SHP77 (cell line): ENCODE data around the gene CDK13.
"Not testable (repeated sequence)": the region's sequence is repeated elsewhere in the genome, so short reads cannot be mapped to it uniquely, and the experiment has no call there.

Experiments used
- DNase-seq, 2 experiments: peaks; one replicate each; lab custom pipeline; 2025; lab: John Stamatoyannopoulos, UW

CDK13 gene

DNA sequence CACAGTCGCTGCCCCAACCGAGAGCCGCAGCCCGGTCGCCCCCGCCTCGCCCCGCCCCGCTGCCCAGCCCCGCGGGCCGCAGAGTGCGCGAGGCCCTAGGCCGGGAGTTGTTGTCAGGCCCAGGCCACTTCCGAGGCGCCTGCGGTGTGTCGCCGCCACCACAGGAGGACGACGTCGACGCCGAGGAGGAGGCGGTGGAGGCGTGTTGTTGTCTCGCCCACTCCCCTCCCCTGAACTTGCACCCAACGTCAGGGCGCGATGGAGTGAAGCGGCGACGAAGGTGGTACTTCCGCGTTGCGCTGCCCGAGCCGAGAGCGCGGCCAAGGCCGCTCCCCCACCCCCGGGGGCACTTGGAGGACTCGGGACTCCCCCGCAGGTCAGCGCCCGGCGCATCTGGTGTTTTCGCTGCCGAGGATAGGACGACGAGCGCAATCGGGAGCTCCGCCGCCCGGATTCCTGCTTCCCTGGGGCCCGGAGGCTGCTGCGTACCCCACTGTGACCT, at the start of gene CDK13:
Gene CDK13 (plus strand): TSS at position 286 of the 502 bp plus-strand sequence. CDS start 386 bp downstream, outside the sequence.
- DNase-seq, result peak; percentile 71 to 87

DNA sequence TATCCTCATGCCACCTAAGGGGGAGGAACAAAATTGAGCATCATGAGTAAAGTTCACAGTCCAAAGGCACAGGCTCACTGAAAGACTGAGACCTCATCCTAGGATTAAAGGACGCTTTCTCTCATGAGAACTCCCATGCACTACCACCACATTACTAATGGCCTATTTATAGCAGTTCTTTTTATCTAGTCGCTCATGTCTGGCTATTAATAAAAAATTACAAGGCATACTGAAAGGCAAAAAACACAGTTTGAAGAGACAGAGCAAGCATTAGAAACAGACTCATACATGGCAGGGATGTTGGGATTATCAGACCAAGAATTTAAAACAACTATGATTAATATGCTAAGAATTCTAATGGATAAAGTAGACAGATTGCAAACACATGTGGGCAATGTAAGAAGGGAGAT, 46.0 kb upstream of the CDK13 start:
- no peak for DNase-seq

DNA sequence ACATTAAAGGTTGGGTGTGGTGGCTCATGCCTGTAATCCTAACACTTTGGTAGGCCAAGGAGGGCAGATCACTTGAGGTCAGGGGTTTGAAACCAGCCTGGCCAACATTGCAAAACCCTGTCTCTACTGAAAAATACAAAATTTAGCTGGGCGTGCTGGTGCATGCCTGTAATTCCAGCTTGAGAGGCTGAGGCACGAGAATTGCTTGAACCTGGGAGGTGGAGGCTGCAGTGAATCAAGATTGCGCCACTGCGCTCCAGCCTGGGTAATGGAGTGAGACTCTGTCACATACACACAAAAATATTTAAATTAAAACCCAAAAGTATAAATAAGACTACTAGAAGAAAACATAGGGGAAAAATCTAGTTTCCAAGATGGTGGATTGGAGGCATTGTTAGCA, 41.9 kb upstream of the CDK13 start:
- DNase-seq, result no peak

DNA sequence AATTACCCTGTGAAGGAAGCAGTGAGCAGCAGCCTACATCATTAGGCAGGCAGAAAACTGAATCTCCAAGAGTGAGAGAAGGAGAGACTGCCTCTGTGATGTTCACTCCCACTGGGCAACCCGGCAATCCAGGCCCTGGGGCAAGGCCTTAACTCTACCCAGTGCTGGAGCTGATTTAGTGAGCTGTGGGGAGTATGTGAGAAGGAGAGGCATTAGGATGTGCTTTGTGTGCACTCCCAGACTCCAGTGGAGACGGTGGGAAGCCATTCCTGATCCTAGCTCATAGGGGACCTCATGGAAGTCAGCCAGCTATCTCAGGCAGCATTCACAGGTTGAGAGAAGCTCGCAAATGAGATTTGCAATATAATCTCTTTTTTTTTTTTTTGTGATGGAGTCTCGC, 41.1 kb upstream of the CDK13 start:
- DNase-seq, result no peak

DNA sequence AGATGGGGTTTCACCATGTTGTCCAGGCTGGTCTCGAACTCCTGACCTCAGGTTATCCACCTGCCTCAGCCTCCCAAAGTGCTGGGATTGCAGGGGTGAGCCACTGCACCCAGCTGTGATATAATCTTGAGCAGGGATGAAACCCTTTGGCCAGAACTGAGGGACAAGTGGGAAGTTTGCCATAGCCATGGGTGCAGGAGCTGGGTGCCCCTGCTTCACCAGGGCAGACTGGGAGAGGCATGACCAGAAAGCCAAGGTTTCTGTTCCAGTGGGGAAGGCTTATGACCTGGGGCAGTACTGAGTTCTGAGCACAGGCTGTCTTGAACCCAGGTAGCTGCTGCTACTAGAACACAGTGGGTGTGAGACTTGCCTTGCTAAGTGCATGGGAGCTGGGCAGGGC, 40.5 kb upstream of the CDK13 start:
- DNase-seq, result no peak

DNA sequence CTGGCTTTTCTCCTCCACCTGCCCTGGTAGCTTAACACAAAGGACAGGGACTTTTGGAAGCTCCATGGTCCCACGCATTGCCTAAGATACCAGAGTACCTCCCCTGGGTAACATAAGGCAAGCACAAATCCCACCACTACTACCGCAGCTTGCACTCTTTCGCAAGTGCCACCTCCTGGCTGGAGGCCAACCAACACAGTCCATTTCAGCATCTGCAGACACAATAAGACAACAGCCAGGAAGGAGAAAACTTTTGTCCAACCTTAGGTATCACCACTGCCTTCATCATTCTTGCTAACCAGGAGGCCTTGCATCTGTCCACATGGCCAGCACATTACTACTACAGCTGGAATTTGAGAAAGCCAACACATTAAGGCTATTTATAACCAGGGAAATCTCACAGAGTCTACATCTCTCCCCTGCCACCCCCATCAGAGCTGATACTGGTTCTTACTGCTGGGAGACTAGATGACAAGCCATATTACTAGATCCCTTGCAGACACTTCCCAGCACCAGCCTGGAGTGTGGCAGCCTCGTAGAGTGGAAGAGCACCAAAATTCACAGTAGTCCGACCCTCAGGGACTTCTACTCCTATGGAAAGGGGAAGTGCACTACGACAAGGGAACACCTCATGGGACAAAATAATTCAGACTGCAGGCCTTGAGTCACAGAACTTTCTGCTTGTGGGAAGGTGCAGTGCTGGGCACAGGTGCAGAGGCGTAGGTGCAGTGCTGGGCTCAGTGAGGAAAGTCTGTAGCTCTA, 39.8 kb upstream of the CDK13 start:
- DNase-seq, result peak in 1 of 2 experiments; percentile 17

DNA sequence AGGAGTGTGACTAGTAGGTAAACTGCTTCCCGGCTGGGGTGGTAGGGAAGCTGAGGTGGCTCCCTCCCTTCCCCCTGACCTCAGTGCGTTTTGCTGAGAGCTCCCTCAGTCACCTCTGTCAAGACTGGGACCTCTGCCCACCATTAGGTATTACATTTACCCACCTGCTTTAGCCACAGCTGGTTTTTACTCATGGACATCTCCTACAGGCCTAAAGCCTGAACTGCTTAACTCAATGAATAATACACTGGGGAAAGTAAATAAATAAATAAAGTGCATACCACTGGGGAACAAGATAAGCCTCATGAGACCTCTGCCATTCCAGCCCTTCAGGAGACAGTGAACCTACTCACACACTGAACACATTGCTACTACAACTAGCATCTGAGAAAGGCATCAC, 38.9 kb upstream of the CDK13 start:
- DNase-seq, result no peak

DNA sequence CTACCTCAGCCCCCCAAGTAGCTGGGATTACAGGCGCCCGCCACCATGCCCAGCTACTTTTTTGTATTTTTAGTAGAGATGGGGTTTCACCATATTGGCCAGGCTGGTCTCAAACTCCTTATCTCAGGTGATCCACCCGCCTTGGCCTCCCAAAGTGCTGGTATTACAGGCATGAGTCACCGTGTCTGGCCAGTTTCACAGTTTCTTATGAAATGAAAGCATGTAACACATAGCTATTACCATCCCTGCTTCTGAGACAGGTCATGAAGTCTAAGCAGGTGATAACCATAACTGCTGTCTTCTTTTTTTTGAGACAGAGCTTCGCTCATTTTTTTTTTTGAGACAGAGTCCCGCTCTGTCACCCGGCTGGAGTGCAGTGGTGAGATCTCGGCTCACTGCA, 34.2 kb upstream of the CDK13 start:
- DNase-seq, result not testable (repeated sequence)

DNA sequence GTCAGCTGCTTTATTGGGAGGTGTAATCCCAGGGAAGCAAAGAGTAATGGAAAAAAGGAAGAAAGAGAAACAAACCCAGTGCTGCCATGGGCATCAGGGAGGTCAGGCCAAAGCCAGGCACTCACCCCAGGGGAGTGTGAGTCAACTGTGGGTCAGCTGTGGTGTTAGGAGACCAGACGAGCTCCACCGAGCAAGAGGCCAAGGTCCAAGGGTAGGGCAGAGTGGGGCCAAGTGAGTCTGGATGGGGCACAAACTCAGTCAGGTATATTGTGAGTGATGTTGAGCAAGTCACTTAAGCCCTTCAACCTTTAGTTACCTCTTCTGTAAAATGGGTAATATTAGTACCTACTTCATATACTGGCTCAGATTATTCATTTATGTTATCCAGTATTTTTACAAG, 30.4 kb upstream of the CDK13 start:
- DNase-seq, result no peak

DNA sequence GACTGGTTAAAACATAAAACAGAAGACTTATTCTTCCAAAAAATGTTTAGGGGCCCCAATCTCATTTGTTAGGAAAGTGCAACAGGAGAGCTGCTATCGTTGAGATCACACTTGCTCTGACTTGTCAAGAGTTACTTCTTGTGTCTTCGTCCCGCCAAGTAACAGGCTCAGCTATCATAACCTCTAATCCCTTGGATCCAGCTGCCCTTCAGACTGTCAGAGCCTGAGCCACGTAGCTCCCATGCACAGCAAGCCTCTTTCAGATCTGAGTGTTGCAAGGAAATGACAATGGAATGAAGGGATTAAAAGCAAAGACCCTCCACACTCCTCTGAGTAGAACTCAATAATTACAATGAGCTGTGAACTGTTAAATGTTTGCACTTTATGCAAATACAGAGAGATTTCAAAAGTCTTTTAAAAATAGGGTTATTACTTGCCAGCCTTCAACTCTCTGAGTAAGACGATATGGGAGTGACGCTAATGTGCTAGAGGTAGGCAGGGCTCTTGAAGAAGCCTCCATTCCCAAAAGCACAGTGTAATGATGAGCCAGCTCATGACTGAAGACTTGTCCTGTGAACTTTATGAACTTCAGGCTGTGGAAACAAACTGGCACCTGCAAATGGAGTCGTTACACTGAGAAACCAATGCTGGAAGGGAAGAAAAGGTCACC, 28.4 kb upstream of the CDK13 start:
- no peak for DNase-seq

DNA sequence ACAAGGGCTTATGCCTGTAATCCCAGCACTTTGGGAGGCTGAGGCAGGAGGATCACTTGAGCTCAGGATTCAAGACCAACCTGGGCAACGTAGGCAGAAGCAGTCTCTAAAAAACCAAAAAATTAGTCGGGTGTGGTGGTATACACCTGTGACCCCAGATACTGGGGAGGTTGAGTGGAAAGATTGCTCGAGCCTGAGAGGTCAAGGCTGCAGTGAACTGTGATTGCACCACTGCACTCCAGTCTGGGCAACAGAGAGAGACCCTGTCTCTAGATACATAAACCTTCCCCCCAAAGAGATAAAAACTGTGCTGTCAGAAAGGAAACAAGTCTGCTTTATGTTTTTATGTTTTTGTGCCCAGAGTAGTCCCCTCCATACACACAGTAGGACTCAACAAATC, 27.5 kb upstream of the CDK13 start:
- no peak for DNase-seq

DNA sequence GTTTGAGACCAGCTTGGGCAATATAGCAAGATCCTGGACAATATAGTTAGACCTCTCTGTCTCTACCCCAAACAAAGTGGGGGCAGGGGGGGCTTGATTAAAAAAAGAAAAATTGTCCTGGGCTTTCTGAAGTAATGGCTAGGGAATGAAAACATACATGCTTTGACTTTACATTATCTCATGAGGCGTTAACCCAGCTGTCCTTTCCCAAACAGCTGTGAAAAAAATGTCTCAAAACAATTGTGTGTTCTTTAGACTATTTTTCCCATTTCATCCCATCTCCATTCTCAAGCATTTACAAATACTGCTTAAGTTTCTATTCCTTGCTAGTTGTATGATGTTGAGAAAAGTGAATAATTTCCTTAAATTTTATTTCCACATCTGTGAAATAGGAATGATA, 27.0 kb upstream of the CDK13 start:
- no peak for DNase-seq

DNA sequence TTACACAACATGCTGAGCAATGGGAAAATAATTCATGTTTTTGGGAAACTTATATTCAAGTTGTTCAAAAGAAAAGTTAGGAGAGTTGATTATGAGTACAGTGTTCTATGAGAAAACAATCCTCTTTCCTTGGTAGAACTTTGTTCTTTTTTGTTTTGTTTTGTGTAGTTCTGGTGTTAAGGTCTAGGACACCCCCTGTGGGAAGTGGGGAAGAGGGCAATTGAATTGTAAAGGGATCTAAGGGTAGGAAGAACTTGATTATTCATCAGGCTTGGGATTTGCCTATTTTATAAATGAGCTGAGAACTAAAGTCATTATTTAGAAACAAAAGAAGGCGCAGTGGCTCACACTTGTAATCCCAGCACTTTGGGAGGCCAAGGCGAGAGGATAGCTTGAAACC, 25.9 kb upstream of the CDK13 start:
- DNase-seq, result no peak

DNA sequence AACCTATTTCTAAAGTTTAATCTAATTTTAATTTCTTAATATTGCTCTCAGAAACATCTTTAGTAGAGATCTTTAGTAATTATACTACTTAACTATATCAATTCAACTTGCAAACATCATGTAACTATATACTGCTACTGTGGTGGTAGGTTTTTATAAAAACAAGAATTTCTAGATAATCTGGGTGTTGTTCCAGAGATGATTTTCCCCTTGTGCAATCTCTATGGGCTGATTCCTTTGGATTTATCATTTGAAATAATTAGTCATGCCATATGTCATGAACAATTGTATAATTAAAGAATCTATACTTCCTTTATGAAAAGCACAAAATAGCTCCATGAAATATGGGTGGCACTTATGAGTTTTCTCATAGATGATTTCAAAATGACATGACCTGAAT, 23.9 kb upstream of the CDK13 start:
- no peak for DNase-seq

DNA sequence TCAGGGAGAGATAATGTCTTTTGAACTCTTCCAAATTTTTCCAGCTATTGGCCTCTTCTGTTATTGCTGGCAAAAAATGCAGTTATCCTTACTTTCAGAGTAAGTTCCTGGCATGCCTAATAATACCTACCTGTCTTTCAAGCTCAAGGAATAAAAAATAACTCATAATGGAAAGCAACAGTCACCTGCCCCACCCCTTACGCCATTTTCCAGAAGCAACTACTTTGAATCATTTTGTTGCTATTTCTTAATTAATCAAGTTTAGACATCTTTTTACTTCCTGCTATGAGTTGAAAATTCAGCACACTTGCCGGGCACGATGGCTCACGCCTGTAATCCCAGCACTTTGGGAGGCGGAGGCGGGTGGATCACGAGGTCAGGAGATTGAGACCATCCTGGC, 23.0 kb upstream of the CDK13 start:
- DNase-seq, result no peak

DNA sequence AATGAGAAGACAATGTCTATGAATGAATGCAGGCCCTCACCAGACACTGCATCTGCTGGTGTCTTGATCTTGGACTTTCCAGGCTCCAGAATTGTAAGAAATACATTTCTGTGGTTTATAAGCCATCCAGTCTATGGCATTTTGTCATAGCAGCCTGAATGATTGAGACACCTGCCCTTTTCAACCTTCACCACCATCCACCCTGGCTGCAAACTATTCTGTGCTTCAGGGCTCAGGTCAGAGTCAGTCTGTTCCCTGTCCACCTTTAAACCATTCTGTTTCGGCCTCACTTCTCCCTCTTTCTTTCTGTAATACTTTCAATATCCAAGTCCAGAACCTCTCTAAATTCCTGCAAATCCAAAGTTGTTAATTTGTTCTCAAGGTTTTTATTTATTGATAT, 15.9 kb upstream of the CDK13 start:
- DNase-seq, result no peak

DNA sequence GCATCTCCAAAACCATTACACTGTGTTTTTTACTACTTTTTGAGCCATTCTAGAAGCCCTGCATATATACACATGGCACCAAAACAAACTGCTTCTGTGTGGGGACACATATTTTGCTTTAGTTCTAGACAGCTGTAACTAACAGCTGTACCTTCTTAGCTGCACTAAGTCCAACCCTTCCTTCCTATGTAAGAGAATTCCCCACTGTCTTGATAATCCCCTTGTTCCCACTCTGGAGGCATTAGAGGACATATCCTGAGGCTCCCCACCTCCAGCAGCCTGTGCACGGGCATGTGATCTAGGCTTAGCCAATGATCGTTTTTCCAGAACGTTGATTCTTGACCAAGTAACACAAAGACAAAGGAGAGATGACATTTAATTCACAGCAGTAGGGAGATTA, 13.3 kb upstream of the CDK13 start:
- DNase-seq, result no peak

DNA sequence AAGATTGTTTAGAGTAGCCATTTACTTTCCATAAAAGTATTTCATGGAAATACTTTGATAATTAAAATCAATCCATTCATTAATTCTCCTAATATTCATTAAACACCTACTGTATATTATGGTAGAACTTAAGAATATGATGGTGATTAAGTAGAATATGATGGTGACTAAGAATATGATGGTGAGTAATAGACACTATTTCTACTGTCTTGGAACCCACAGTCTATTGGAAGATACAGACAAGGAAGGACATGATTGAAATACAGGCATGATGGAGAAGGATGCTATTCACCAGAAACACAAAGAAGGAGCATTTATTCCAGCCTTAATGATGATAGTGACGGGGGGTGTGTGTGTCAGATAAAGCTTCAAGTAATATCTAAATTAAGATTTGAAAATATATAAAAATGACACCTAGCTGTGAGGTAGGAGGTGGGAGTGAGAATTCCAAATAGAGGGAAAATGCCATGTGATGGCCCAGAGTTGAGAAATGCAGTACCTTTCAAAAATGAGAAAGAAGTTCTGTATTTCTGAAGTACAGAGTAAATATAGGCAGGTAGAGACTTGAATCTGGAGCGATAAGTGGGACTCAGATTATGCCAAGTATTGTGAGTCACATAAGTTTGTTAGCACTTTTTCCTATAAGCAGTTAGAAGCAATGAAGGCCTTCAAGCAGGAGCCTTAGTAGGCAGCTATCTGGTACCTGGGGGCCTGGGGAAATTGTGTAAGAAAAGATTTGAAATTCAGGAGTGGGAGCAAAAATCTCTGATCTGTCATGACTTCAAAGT, 12.5 kb upstream of the CDK13 start:
- DNase-seq, result no peak

DNA sequence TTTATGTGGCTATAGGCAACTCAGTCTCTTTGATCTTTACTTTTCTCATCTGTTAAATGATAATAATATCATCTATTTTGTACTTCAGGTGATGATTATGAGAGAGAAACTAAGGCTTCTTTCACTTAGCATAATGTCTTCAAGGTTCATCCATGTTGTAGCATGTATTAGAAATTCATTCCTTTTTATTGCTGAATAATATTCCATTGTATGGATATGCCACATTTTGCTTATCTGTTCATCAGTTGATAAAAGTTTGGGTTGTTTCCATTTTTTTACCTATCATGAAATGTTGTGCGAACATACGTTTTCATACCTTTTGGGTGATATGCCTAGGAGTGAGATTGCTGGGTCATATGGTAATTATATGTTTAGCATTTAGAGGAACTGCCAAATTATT, 7.2 kb upstream of the CDK13 start:
- no peak for DNase-seq

DNA sequence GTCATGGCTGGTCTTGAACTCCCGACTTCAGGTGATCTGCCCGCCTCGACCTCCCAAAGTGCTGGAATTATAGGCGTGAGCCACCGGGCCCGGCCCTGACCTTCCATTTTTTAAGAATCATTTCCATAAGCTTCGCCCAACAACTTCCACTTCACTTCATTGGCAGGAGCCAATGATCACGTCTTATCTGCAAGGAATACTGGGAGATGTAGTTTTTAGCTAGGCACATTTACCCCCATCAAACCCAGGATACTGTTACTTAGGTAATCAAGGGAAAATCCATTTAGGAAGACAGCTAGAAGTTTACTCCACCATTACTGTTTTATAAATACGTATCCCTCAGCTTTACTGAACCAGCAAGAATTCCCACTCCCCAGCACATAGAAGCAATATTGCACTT, 3.4 kb upstream of the CDK13 start:
- DNase-seq, result no peak

DNA sequence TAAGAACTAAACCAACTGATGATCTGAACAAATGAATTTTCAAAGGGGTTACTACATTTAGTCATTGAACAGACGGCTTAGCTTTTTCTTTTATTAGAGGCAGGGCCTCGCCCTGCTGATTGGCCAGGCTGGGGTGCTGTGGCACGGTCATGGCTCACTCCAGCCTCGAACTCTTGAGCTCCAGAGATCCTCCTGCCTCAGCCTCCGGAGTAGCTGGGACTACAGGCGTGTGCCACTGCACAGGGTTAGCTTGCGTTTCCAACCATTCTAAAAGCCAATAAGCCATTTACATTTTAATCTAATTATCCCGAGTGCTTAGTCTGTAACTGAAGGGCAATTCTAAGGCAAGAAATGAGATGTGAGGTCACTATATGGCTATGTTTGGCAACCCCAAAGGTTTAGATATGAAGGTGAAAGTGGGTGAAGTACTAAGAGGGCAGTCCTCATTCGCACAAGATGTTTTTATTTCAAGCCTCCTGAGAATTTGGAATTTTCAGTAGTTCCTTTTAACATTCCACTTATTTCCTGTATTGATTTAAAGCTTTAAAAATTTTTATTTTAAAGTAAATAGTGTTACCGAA, 1.6 kb upstream of the CDK13 start:
- DNase-seq, result no peak
